ENCODE results near the gene LRRC74A.

- TF ChIP-seq, protein P1, sequence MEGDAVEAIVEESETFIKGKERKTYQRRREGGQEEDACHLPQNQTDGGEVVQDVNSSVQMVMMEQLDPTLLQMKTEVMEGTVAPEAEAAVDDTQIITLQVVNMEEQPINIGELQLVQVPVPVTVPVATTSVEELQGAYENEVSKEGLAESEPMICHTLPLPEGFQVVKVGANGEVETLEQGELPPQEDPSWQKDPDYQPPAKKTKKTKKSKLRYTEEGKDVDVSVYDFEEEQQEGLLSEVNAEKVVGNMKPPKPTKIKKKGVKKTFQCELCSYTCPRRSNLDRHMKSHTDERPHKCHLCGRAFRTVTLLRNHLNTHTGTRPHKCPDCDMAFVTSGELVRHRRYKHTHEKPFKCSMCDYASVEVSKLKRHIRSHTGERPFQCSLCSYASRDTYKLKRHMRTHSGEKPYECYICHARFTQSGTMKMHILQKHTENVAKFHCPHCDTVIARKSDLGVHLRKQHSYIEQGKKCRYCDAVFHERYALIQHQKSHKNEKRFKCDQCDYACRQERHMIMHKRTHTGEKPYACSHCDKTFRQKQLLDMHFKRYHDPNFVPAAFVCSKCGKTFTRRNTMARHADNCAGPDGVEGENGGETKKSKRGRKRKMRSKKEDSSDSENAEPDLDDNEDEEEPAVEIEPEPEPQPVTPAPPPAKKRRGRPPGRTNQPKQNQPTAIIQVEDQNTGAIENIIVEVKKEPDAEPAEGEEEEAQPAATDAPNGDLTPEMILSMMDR (conservative IDR thresholded peaks at IDR 0.05; ENCODE audit: low read depth in 2 of 2), result no peak
- TF ChIP-seq POLR2AphosphoS5 (IDR thresholded peaks at IDR 0.05; ENCODE audit: low read depth) (no peak), EZH2 (IDR thresholded peaks at IDR 0.05; ENCODE audit: low read depth, unreplicated experiment) (no peak), EZH2phosphoT487 (IDR thresholded peaks at IDR 0.05; ENCODE audit: unreplicated experiment) (no peak), ZNF331 (CRISPR knock-in tag; IDR thresholded peaks at IDR 0.05; ENCODE audit: low read depth) (no peak), JUNB (IDR thresholded peaks at IDR 0.05; ENCODE audit: unreplicated experiment) (no peak), REST (IDR thresholded peaks at IDR 0.05; ENCODE audit: unreplicated experiment) (no peak)
Measured at GRCh38 chr14:76810525-76810924, 15.7 kb upstream of the LRRC74A start.
